Right atrium auricular region (tissue), 2 donors: Measurements from ENCODE around the gene TTL. TPM values are rescaled to one million over a fixed set of nuclear protein-coding genes. Genes with fewer than 3 reads are reported as not detected.
"Not testable (repeated sequence)": the region's sequence is repeated elsewhere in the genome, so short reads cannot be mapped to it uniquely, and the experiment has no call there.

ENCODE experiments used
- DNase-seq: peaks from one replicate; pipeline ENCODE4 v3.0.0-alpha.2; 2019; ENCODE audit warnings: low spot score
- H3K27ac ChIP-seq, 2 donors: fragments of 200-600 bp; sonication (generic); 1 replicate in 1 of 2; 2 replicates in 1 of 2; pipeline ENCODE4 v1.5.1; 2016 to 2019
- H3K27me3 ChIP-seq, 2 donors: fragments of 200-600 bp; sonication (generic); one replicate each; pipeline versions ENCODE4 v1.5.1 to v1.6.0; 2017 to 2019
- H3K36me3 ChIP-seq: fragments of 200-600 bp; sonication (generic); one replicate; pipeline ENCODE4 v1.5.1; 2016
- H3K4me1 ChIP-seq, 2 donors: fragments of 200-600 bp; sonication (generic); one replicate each; pipeline versions ENCODE4 v1.5.1 to v1.6.0; 2017 to 2019
- H3K4me3 ChIP-seq, 2 donors: fragments of 200-600 bp; sonication (generic); 1 replicate in 1 of 2; 2 replicates in 1 of 2; pipeline ENCODE4 v1.5.1; 2017 to 2019; ENCODE audit warnings: mild to moderate bottlenecking in 1 of 2, moderate library complexity in 1 of 2
- H3K9me3 ChIP-seq, 2 donors: fragments of 200-600 bp; sonication (generic); one replicate each; pipeline ENCODE4 v1.5.1; 2019
- CTCF ChIP-seq, 2 donors: fragments of 200-600 bp; sonication (generic); IDR thresholded peaks; one replicate each; pipeline ENCODE4 v1.5.1; 2019; ENCODE audit warnings: antibody characterized with exemption in 2 of 2
- total RNA-seq, 2 donors: library from RNA; depleted of rRNA; stranded (reverse); fragments of >200 nt; gene quantifications; one replicate each; pipeline ENCODE4 v1.1.0, GENCODE V29; 2016

TTL gene
- total RNA-seq, 2 donors from 2014 or later, result 24.9 to 32.4 TPM

GRCh38 chr2:112493858-112494648 is 12.1 kb downstream of the TTL start:
- DNase-seq, result no peak
- no peak overlapping the region for H3K4me3 ChIP-seq
- TF ChIP-seq CTCF (IDR thresholded peaks at IDR 0.05), result no peak
- no peaks in the 10 kb centered on the region for H3K4me1 ChIP-seq
- no peaks in the 10 kb centered on the region for H3K36me3 ChIP-seq
- H3K27ac ChIP-seq, result no peak overlapping the region
- no peaks in the 10 kb centered on the region for H3K9me3 ChIP-seq
- no peaks in the 10 kb centered on the region for H3K27me3 ChIP-seq

- DNase-seq, result no peak
- Histone ChIP-seq H3K4me3 (no peak overlapping the region), H3K9me3 (no peaks in the 10 kb centered on the region), H3K36me3 (no peaks in the 10 kb centered on the region), H3K4me1 (no peaks in the 10 kb centered on the region), H3K27ac (no peak overlapping the region), H3K27me3 (no peaks in the 10 kb centered on the region)
- no peak for TF ChIP-seq CTCF (IDR thresholded peaks at IDR 0.05)
Measured at GRCh38 chr2:112494828-112495227, 12.9 kb downstream of the TTL start.

GRCh38 chr2:112495878-112496277 is 13.9 kb downstream of the TTL start:
- H3K27ac ChIP-seq, H3K4me3 ChIP-seq, H3K36me3 ChIP-seq, H3K27me3 ChIP-seq, DNase-seq, H3K9me3 ChIP-seq, H3K4me1 ChIP-seq: not testable (repeated sequence)

- not testable (repeated sequence) for DNase-seq
Measured at GRCh38 chr2:112500850-112501484, 19.0 kb downstream of the TTL start.

DNA sequence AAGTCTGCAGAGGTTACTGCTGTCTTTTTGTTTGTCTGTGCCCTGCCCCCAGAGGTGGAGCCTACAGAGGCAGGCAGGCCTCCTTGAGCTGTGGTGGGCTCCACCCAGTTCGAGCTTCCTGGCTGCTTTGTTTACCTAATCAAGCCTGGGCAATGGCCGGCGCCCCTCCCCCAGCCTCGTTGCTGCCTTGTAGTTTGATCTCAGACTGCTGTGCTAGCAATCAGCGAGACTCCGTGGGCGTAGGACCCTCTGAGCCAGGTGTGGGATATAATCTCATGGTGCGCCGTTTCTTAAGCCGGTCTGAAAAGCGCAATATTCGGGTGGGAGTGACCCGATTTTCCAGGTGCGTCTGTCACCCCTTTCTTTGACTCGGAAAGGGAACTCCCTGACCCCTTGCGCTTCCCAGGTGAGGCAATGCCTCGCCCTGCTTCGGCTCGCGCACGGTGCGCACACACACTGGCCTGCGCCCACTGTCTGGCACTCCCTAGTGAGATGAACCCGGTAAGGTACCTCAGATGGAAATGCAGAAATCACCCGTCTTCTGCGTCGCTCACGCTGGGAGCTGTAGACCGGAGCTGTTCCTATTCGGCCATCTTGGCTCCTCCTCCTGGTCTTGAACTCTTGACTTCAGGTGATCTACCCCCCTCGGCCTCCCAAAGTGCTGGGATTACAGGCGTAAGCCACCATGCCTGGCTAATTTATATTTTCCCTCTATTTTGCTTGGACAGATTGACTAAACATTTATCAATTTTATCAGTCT is 27.5 kb downstream of the TTL start:
- H3K4me1 ChIP-seq, H3K36me3 ChIP-seq, H3K4me3 ChIP-seq, DNase-seq, H3K27me3 ChIP-seq, H3K27ac ChIP-seq, H3K9me3 ChIP-seq: not testable (repeated sequence)

More at GRCh38 chr2:112500850-112501484, 19.0 kb downstream of the TTL start:
- not testable (repeated sequence) for H3K36me3 ChIP-seq, H3K4me1 ChIP-seq, H3K9me3 ChIP-seq, H3K4me3 ChIP-seq, H3K27me3 ChIP-seq, H3K27ac ChIP-seq
- TF ChIP-seq CTCF (IDR thresholded peaks at IDR 0.05), result peak in 1 of 2 donors; percentile 47

- Histone ChIP-seq H3K36me3 (peaks cover 32% of the 10 kb centered on the region), H3K4me3 (no peak overlapping the region), H3K4me1 (no peaks in the 10 kb centered on the region), H3K9me3 (peaks cover 0 to 8% of the 10 kb centered on the region in 2 donors), H3K27me3 (no peaks in the 10 kb centered on the region), H3K27ac (no peak overlapping the region)
- TF ChIP-seq CTCF (IDR thresholded peaks at IDR 0.05), result no peak
- no peak for DNase-seq
Measured at GRCh38 chr2:112516801-112517200, 34.8 kb downstream of the TTL start.
